Prostate gland (tissue), 2 donors: ENCODE results near the gene FTCDNL1. TPM values are rescaled to one million over a fixed set of nuclear protein-coding genes. Genes with fewer than 3 reads are reported as not detected.

Source experiments
- small RNA-seq, 2 donors: library from RNA; depleted of rRNA; stranded (forward); fragments of <200 nt; gene quantifications; one replicate each; pipeline ENCODE3, GENCODE V24; 2016
- total RNA-seq, 2 donors: library from RNA; depleted of rRNA; stranded (reverse); fragments of >200 nt; gene quantifications; one replicate each; pipeline ENCODE4 v1.1.0, GENCODE V29; 2016

The FTCDNL1 gene
- total RNA-seq, 2 donors from 2014 or later, result 4.9 to 5.7 TPM

Small RNAs within 50 kb of the gene (small RNA-seq; reads per million reads assigned to genes)
- 0 reads per million in 2 donors for gene AC108032.1
- 0 reads per million in 2 donors for gene RN7SL717P

Other genes with a start within 250 kb of the FTCDNL1 start
- gene C2orf69, start 60.1 kb upstream of the FTCDNL1 start, total RNA-seq, result 10 to 100 TPM in 1 of 2 donors, 1 to 10 TPM in 1; 9.5 to 12.8 TPM
- 1 to 10 TPM; 7.3 to 7.5 TPM for gene TYW5, start 104.3 kb upstream of the FTCDNL1 start, total RNA-seq
- gene MAIP1, start 104.4 kb upstream of the FTCDNL1 start, total RNA-seq, result 10 to 100 TPM; 13.2 to 20.4 TPM